Peyer's patch (tissue), 4 donors: ENCODE results near the gene CPXM1.

Experiments used
- CTCF ChIP-seq, 6 experiments: fragments of 450-650 bp in 4 of 6; fragments of 200-600 bp in 2 of 6; sonication (generic) in 1 of 6; IDR thresholded peaks; one replicate each; pipeline ENCODE4 v1.5.1; 2017 to 2019; ENCODE audit warnings: antibody characterized with exemption in 6 of 6, mild to moderate bottlenecking in 3 of 6, moderate library complexity in 1 of 6
- POLR2A ChIP-seq, 2 donors: fragments of 450-650 bp; IDR thresholded peaks; one replicate each; pipeline ENCODE4 v1.5.1; 2017; ENCODE audit warnings: antibody characterized with exemption in 2 of 2, mild to moderate bottlenecking in 2 of 2, moderate library complexity in 2 of 2

- TF ChIP-seq CTCF (IDR thresholded peaks at IDR 0.05) (no peak), POLR2A (IDR thresholded peaks at IDR 0.05) (no peak)
Measured at GRCh38 chr20:2746636-2747265, 53.7 kb downstream of the CPXM1 start.
